GM19468 (cell line): Measurements from ENCODE around the gene DPP9.
"Not testable (repeated sequence)": the region's sequence is repeated elsewhere in the genome, so short reads cannot be mapped to it uniquely, and the experiment has no call there.

Source experiments
- ATAC-seq: cut with Tn5 transposase; IDR thresholded peaks from one replicate; pipeline ENCODE4 v1.9.1; 2021; ENCODE audit warnings: mild to moderate bottlenecking, moderate library complexity, moderate number of reproducible peaks; ENCODE audit not compliant: unreplicated experiment; ENCODE audit errors: extremely low read depth

Gene DPP9

GRCh38 chr19:4742723-4743646 is 19.3 kb upstream of the DPP9 start:
- ATAC-seq: no peak

- ATAC-seq: no peak
Measured at GRCh38 chr19:4740092-4740491, 16.4 kb upstream of the DPP9 start.

- no peak for ATAC-seq
Measured at GRCh38 chr19:4738734-4739133, 15.1 kb upstream of the DPP9 start.

GRCh38 chr19:4737955-4738600 is 14.4 kb upstream of the DPP9 start:
- ATAC-seq: no peak

GRCh38 chr19:4733755-4734345 is 10.2 kb upstream of the DPP9 start:
- ATAC-seq: no peak

- ATAC-seq: no peak
Measured at GRCh38 chr19:4732680-4733114, 9.1 kb upstream of the DPP9 start.

- no peak for ATAC-seq
Measured at GRCh38 chr19:4730740-4731171, 7.1 kb upstream of the DPP9 start.

- no peak for ATAC-seq
Measured at GRCh38 chr19:4728871-4729270, 5.2 kb upstream of the DPP9 start.

GRCh38 chr19:4722671-4723594 is 709 bp downstream of the DPP9 start:
- ATAC-seq: no peak

GRCh38 chr19:4721196-4721595 is 2.4 kb downstream of the DPP9 start:
- ATAC-seq: no peak

GRCh38 chr19:4720037-4720700 is 3.5 kb downstream of the DPP9 start:
- ATAC-seq: no peak

GRCh38 chr19:4719499-4719866 is 4.2 kb downstream of the DPP9 start:
- no peak for ATAC-seq

GRCh38 chr19:4717966-4718701 is 5.5 kb downstream of the DPP9 start:
- ATAC-seq: no peak

- ATAC-seq: no peak
Measured at GRCh38 chr19:4717191-4717965, 6.3 kb downstream of the DPP9 start.

- ATAC-seq: no peak
Measured at GRCh38 chr19:4715529-4716221, 8.0 kb downstream of the DPP9 start.

- not testable (repeated sequence) for ATAC-seq
Measured at GRCh38 chr19:4715178-4715528, 8.5 kb downstream of the DPP9 start.

- no peak for ATAC-seq
Measured at GRCh38 chr19:4714016-4714415, 9.6 kb downstream of the DPP9 start.
